Measurements from ENCODE around the gene SUSD6. TPM values are rescaled to one million over a fixed set of nuclear protein-coding genes. Genes with fewer than 3 reads are reported as not detected.

SUSD6 gene
- total RNA-seq, 1 experiment from 2014 or later: 8.6 TPM

DNA sequence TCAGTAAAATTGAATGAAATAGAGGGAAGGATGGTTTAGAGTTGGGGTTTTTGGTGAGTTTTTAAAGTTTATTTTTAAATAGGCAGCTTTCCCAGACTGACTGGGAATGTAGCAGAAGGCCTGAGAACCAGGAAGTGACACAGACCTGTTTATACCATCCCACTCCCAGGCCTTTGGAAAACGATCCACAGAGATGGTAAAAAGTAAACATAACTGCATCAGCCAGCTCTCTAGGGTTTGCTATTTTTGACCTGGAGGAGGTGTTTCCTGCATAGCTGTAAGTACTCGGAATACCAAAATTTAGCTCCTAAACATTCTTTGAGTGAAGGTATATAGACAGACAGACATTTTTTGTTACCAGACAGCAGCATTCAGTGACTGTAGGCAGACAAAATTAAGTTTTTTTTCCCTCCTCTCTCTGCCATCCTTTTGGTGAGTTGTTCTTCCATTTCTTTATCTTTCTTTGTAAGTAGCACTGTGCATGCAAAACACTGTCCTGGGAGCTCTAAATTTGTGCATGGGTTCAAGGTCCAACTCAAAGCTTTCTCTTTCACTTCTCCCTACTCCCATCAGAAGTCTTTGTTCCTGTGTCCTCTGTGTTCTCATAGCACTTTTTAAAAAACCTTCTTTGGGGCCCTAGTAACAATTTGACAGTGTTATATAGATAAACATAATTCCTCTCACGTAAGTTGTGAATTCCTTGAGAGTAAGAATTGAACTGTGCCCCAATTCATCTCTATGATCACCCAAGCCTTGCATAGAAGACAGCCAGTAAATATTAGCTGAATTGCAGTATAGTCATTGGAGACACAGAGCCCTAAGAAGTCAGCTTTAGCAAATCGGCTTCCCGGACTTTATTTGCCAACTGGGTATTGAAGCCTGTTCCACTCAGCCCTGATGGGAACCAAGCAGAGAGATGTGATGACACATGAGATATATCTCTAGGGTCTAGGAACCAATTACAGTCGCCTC is 37.4 kb downstream of the SUSD6 start:
- DNase-seq (ENCODE audit: low read depth): peak; percentile 80

DNA sequence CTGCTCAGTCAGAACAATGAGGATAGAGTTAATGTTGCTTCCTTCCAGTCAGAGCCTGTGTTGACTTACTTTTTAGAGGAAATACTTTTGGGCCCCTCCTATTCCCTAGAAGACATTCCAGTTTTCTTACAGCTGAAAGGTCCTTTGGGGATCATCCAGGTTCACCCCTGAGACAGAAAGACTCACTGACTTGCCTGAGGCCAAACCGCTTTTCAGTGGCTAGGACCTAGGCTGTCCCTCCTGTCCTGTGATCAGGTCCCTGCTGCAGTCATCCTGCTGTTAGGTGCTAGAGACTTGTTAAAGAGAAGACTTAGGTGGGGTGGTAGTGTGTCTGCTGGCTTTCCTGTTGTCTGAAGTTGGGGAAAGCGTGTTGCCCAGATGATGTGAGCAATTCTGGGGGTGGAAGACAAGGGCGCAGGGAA is 39.6 kb downstream of the SUSD6 start:
- DNase-seq (ENCODE audit: low read depth): peak; percentile 85

DNA sequence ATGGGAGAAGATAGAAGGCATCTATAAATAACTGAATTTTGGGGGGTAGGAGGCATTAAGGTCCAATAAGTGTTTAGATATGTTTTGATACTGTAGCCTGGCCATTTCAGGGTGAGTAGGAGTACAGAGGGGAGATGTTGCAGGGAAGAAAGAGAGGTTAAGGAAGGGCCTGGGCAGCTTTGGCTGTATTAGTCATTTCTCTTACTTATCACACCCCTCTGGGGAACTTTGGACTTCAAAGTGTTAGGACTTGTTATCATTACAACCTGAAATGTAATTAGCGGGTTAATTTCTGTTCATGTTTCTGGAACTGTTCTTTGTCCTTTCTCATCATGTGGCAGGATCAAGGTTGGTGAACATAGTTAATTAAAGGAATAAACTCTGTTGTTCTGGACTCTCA is 40.3 kb downstream of the SUSD6 start:
- peak; percentile 43 for DNase-seq (ENCODE audit: low read depth)

DNA sequence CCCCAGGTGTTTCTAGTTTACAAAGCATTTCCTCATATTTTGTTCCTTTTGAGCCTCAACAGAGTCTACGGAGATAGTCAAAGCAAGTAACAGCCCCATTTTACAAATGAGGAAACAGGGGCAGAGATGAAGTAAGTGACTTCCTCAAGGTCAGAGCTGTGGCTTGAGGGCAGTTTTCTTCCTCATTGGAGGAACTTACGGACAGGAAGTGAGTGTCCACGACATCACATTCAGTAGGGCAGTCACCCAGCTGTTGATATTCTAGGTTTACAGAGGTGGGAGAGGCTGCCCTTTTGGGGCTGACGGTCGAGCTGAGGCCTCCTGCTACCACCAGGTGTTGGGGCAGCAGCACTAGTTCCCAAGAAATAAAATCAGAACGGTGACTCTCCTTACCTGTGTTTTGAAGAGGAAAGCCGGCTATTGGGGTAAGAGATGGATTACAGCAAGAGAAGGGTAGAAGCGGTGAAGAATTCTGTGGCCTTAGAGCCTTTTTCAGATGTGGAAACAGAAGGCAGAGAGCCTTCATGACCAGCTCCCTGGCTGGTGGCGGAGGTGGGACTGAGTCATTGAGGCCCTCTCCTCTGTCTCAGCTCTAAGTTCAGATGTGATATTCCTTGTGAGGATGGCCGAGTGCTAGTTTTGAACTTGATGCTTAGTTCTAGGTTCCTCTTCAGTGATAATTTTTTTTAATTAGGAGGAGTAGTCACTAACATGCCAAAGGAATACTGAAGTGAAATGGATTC is 41.7 kb downstream of the SUSD6 start:
- DNase-seq (ENCODE audit: low read depth): no peak

DNA sequence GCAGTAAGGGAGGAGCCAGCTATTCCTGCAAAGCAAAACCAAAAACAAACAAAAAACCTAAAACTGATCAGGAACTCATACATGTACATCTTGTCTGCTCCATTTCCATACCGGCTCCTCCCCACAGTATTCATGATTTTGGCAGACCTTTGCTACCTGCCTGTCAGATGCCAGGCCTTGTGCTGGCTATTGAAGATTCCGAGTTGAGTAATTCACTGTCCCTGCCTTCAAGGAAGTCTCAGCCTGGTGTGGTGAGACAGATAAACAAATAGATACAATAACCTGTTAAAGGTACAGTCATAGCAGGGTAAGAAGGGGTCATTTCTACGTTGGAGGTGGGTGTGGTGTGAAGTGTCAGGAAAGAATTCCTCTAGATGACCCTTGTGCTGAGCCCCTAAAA is 42.7 kb downstream of the SUSD6 start:
- no peak for DNase-seq (ENCODE audit: low read depth)

DNA sequence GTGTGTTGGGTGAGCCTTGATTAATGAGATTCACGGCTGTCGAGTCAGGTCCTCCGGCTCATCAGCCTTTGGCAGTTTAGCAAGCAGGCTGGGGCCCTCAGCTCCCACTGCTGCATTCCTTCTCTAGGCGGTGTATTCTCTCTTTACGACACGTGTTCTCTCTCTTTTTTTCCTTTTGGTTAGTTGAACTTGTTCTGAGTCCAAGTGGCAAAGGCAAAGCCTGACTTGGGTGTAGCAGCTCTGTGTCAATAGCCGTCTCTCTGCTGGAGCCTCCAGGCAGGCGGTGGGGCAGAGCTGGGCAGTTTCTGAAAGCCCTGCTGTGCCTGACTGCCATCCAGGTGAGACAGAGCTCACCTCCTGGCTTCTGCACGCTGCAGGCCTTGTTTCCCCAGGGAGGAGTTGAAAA is 46.6 kb downstream of the SUSD6 start:
- DNase-seq (ENCODE audit: low read depth): no peak

DNA sequence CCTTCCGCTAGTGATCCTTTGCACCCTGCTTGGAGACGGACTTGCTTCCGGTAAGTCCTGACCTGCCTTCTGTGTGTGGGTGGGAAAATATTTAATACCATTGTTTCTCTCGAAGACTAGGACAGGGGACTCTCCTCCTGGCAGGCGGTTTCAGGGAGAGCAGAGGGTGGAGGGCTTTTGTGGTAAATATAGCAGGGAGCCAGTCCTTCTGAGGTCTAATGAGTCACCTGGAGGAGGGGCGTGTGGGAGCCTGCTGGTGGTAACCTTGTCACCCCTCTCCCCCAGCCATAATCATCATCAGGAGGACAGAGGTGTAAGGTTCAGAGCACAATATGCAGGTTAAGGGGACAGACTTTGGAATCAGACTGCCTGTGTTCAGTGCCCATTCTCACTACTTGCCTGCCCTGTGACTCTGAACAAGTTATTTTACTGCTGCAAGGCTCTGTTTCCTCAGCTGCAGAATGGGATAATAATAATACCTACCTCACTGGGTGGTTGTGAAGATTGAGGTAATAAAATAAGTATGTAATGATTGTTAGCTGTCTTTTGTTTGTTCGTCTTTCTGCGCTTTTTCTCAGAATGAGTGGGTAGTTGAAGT is 47.4 kb downstream of the SUSD6 start:
- DNase-seq (ENCODE audit: low read depth): peak; percentile 72

DNA sequence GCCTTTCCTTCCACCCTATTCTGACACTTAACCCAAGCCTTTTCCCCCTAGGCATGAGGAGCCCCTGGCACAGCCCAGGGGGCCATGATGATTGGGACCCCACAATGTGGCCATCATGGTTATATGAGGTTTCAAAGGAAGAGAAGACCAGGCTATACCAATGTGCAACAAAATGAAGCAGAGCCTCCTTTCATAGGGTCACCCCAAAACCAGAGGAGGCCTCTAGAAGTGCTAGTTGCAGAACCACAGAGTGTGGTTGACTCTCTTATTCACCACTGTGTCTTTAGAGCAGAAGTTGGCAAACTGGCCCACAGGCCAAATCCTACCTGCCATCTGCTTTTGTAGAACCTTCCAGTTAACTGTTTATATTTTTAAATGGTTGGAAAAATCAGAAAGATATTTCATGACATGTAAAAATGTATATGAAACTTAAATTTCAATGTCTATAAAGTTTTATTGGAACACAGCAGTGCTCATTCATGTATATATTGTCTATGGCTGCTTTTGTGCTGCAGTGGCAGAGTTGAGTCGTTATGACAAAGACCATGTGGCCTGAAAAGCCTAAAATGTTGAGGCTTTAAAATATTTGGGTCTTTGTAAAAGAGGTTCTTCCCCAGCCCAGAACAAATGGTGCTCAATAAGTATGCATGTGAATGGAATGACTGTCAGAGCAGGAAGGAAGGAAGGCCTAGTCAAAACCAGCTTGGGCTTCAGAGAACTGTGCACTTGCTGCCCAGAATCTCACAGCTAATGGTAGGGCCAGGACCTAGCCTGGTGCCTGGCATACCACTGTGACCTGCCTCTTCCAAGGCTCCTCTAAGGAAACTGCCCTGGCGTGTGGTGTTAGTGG is 49.2 kb downstream of the SUSD6 start:
- DNase-seq (ENCODE audit: low read depth): no peak

DNA sequence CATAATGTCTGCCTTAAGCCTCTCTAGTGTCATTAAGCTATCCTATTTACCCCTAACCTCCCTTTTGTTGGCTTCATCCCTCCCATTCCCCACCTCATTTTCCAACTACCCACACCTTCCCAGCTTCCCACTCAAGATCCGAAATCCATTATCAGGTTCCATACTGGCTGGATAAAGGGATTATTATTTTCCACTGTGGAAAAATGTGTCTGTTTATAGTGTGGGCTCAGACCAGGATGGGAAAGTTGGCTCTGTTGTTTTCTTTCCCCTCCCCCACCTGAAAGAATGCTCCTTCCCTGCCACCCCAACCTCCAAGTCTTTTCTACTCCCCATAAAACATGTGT is 49.8 kb downstream of the SUSD6 start:
- DNase-seq (ENCODE audit: low read depth): no peak

DNA sequence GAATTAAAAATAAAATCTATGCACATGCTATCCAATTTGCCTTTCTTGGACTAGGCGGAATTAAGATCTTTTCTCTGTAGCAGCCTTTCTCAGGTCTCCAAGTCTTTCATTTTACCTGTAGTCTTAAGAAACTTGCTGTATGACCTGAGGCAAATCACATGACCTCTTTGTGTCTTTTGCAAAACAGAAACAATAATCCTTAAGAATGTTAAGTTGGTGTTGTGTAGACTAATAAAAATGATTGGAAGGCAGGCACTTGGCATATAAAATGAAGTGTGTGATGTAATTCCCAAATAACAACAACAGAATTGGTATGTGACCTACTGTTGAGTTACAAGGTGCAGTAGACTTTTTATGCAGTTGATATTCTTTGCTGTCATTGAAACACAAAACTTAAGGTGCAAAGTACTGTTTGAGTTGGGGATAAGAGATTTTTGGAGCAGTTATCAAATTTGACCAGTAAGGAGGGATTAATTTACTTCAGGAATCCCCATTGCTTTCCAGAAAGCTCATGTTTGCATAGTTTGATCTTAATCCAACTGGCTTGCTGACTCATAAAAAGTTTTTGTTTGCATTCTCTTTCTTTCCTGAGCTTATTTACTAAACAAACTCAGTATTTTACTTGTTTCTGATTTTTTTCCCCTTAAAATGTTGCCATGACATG is 51.4 kb downstream of the SUSD6 start:
- no peak for DNase-seq (ENCODE audit: low read depth)

DNA sequence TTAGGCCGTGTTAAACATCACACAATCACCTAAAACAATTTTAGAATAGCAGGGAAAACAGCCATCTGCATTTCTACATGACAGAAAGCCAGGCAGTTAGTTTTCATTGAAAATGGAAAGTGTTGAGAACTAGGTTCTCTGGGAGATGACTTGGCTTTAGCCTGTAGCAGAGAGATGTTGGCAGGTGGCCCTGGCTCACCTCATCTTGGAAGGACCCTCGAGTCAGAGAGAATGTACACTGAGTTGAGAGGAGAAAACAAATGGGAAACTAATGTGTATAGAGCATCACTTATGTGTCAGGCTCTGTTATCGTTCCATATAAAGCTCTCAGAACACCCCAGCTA is 51.9 kb downstream of the SUSD6 start:
- DNase-seq (ENCODE audit: low read depth): no peak

DNA sequence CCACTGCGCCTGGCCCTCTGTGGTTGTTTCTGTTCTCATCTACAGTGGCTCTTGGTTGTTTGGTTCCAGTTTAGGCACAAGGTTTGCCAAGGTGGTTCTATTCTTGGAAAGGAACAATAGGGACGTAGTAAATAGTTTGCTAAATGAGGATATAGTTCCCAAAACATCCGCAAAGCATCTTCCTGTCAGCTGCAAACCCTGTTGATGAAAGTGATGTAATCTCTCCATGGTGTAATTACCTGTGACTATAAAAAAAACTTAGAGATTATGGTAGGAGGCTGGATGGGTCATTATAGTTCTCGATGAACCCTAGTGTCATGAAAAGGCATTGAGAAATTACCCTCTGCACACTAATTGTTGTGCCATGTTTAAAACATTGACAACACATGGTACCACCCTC is 52.9 kb downstream of the SUSD6 start:
- DNase-seq (ENCODE audit: low read depth): no peak

DNA sequence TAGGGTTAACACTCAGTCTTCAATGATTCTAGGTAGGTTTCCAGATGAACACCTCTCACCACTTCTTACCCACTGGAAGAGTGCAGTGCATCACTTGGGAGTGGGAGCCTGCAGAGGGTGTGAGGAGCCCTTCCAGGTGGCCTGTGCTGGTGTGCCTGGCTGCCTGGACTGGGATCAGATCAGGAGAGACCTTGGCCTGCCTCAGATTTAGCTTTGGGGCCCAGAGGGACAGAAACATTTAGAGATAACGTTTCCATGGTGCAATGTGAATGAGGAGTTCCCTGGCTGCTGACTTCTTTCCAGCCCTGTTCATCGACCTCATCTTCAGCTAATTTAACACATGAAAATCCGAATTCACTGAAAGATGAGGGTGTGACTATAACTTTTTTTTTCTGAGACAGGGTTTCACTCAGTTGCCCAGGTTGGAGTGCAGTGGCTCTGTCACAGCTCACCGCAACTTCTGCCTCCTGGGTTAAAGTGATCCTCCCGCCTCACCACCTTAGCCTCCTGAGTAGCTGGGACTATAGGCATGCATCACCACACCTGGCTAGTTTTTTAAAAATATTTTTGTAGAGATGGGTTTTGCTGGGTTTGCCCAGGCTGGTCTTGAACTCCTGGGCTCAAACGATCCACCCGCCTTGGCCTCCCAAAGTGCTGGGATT is 53.6 kb downstream of the SUSD6 start:
- no peak for DNase-seq (ENCODE audit: low read depth)

DNA sequence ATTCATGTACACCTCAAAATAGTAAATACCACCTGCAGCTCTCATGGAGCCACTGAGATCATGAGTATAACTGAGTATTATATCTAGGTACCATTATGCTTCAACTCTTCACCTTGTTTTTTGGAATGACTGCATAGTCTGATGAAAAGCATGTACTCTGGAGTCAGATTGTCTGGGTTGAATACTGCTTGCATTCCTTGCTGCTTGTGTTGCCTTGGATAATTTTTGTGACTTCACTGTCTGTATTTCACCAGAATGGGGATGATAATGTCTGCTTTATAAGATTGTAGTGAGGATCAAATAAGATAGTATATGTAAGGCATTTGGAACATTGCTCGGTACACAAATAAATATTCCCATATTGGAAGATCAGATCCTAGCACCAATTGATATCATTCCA is 54.2 kb downstream of the SUSD6 start:
- no peak for DNase-seq (ENCODE audit: low read depth)

DNA sequence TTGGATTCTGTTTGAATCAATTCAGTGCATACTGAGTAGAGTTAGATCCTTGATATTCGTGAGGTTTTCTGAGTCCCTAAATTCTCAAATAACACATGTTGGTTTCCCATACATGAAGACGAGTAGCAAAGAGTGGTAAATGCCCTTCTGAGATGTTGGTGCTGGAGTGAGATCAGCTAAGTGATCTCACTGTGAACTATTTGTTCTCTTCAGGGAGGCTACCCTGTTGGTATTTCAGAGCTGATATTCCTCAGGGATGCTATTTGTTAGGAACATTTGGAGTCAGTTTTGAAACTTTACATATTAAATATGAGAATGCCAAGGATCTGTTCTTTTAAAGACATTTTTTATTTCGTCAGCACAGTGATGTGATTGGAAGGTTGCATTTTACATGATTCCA is 54.7 kb downstream of the SUSD6 start:
- DNase-seq (ENCODE audit: low read depth): no peak

DNA sequence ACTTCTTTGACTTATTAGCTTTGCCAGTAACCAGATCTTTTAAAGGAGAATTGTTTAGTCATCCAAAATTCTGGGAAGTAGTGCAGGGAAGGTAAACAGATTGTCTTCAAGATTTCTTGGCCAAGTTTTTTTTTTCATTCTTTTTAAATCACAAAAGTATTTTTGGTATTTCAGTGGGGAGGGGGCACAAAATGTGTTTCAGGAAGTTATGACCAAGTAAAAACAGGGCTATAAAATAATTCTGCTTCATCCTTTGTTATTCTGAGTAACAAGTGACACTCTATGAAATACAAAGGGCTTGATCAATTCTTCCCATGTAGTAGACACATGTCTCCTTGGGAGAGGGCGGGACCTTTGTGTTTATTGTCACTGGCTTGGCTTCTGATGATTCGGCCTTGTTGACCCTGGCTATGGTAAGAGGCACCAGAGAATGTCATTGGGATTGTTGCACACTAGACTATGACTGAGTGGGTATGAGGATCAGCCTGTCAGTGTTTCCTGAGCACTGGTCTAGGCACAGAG is 55.4 kb downstream of the SUSD6 start:
- DNase-seq (ENCODE audit: low read depth): peak; percentile 56

DNA sequence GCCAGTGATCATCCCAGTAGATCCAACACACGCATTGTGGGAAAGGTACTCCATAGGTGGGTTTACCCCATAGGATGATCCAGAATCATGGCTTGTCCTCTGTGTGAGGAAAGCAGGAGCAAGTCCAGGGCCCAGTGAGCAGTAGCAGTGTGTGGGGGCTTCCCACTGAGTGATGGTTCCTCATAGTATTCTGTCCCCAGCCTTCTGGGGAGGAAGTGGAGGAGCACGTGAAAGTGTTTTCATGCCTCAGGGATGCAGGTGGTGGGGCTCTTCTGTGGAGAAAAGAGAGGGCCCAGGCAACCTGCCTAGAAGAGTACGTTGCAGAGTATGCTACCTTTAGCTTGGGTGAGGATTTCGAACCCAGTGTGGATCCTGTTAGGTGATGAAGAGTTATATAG is 56.5 kb downstream of the SUSD6 start:
- DNase-seq (ENCODE audit: low read depth): no peak

DNA sequence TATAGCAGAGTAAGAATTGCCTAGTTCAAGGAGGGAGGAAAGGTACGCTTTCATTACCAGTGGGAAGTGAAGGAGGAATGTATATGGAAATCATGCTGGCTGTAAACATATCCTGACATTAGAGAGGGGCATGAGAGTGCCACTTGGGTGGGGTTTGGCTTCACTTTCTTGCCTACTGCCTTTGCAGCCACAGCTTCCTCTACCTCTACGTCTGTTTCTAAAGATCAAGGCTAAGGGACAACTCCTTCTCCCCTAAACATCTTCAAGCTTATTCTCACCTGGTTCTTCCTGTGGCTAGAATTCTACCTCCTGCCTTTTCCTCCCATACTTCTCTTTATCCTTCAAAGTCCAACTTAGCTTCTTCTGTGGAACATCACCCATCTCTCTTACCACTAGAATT is 58.0 kb downstream of the SUSD6 start:
- DNase-seq (ENCODE audit: low read depth): no peak

DNA sequence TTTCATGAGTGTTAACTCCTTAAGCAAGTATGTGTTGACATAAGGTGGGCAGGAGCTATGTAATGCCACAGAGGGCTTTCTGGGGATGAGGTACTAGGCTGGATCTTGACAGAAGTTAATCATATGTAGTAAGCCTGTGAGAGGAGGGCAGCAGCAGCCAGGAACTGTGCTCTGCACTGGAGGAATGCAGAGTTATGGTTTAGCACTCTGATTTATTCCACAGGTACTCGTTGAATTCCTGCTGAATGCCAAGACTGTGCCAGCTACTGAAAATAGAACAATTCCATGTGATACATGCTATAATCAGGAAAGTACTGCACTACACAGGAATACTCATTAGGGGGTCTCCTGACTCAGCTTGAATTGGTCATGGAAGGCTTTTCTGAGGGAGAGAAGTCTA is 58.7 kb downstream of the SUSD6 start:
- no peak for DNase-seq (ENCODE audit: low read depth)

DNA sequence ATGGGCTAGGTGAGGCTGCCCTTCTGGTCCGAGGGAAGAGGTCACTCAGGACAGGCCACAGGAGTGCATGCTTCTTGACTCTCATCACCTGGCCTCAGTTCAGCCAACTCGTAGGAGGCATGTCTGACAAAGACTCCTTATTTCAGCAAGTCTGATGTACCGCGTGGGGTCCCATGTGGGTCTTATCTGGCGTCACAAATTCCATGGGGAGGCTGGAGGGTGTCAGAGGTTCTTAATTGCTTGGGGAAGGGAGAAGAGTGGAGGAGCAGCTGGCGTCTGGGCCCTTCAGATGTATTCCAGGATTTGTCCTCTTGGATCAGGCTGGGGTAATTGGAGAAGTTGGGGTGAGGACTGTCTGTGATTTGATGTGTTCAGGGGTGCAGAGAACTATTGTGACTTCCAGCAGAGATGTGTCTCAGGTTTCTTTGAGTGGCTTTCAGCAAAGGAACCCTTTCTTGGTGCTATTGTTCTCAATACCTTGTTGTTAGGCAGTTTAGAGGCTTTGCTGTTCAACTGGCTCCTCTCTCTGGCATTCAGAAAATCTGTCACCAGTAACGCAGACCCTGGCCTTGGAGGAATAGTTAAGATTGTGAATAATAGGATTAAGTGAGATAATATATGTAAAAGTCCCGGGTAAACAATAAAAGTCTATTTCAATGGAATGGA is 60.1 kb downstream of the SUSD6 start:
- DNase-seq (ENCODE audit: low read depth): no peak
